Measurements from ENCODE around the gene TCEA3. TPM values are rescaled to one million over a fixed set of nuclear protein-coding genes. Genes with fewer than 3 reads are reported as not detected.

Gene TCEA3
- not detected in 2 replicates for total RNA-seq (2014; rRNA removed; shearing (Covaris generic); ENCODE audit: low replicate concordance)

DNA sequence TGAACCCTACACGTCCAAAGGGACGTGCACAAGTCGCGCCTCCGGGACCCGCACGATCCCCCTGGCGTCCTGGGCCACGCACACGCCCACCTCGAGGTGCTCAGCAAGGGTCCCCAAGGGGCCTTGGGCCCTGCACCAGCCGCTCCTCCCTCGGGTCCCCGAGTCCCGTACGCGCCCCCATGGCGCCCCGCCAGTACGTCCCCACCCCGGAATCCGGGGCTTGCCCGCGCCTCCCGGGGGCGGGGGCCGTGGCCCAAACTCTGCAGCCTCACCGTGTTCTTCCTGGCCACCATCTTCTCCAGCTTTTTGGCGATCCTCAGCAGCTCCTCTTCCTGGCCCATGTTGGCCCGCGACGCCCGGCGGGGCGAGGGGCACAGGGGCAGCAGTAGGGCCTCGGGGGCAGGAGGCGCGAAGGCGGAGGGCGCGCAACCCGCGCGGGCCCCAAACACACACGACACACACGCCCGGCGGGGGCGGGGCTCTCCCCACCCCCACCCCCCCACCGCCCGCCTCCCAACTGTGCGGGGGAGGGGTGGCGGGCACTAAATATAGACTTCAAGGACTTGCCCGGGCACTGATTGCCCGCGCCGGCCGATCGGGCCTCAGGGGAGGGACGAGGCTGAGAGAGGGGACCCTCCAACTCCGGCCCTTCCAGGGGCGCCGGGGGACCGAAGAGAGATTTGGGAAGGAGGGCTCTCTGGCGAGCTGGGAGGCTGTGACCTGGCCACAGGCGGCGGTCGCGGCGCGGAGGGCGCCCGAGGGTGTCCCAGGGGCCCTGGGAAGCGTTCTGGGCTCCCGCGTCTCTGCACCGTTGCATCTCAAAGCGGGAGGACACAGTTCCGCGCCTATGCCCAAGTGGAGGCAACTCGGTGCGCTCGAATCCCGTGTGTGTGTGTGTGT is at the start of gene TCEA3:
Gene TCEA3 (minus strand): TSS at position 456 of the 900 bp plus-strand sequence. CDS start 115 bp downstream, at position 341.
- DNase-seq = no peak
- no peaks in the 10 kb centered on the region for H3K9me3 ChIP-seq
- H3K27me3 ChIP-seq = no peaks in the 10 kb centered on the region
- no peak within 1 kb of the TSS for H3K4me3 ChIP-seq
- H3K36me3 ChIP-seq = no peaks in the 10 kb centered on the region

DNA sequence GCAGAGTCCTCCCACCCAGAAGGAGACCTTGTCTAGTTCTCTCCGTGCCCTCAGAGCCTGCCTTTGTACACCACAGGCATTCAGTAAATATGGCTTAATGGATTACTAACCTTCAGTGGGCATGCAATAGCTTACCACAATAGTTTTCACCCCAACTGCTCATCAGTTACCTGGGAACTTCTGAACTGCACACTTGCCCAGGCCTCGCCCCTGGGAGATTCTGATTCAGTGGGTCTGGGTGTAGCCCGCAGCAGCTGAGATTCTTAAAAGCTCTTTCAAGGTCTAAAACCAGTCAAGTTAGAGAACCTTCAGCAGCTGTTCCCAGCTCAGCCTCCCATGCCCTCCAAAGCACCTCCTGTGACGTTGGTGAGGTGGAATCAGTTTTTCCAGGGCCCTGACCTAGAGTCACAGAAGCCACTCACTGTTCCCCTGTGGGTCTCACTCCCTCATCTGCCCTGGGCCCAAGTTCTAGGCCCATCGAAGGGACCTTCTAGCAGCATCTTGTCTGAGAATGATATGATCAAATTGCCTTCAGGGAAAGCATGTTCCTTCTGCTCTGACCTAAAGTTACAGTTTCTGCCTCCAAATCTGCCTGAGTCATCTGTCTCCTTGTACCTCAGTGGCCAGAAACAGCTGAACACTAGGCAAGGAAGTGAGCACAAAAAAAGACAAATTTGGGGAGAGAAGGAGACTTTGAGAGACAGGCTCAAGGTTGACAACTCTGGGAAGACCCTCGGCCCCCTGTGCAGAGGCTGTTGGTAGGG is 48.7 kb upstream of the TCEA3 start:
- Histone ChIP-seq H3K9me3 (no peaks in the 10 kb centered on the region), H3K36me3 (no peaks in the 10 kb centered on the region), H3K27me3 (no peaks in the 10 kb centered on the region), H3K4me3 (no peak overlapping the region)
- no peak for DNase-seq

DNA sequence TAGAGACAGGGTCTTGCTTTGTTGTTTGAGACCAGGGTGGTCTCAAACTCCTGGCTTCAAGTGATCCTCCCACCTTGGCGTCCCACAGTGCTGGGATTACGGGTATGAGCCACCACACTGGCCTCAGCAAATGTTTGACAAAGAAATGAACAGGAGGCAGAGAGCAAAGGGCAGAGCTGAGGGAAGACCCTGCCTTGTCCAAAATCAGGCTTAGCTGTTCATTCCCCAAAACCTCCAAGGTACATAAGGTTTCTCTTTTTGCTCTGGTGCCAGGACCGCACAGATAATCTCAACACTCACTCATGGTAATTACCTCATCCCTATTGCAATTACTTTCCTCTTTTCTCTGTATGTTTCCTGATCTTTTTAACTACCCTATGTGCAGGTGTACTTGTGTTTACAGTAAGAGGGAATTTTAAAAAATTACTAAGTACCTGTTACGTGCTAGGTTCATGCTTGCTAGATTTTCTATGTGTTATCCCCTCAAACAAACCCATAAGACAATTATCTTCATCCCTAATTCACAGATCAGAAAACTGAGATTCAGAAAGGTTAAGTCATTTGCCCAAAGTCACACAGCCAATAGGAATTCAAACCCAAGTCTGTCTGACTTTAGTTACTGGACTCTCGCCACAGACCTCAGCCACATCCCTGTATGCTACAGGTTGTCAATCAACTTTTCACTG is 47.9 kb upstream of the TCEA3 start:
- DNase-seq = no peak
- Histone ChIP-seq H3K4me3 (no peak overlapping the region), H3K27me3 (no peaks in the 10 kb centered on the region), H3K36me3 (no peaks in the 10 kb centered on the region), H3K9me3 (no peaks in the 10 kb centered on the region)

DNA sequence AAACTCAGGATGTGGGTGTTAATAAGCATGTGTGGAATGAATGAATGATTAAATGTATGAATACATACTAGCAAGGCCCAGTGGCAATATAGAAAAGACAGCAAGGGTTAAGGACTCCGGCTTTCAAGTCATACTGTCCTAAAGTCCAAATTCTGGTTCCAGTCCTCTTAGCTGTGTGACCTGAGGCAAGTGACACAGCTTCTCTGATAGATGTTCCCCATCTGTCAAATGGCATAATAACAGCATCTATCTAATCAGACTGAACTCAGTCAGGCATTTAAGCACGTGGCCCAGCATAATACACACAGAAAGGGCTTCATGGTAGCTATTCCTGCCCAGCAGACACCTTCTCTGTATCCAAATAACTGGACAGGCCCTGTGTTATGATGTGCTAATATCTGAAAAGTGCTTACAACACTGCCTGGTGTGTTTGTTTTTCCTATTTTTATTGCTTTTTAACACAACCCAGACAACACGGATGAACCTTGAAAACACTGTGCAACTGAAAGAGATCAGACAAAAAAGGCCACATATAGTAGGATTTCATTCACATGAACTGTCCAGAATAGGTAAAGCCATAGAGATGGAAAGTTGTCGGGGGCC is 47.0 kb upstream of the TCEA3 start:
- H3K4me3 ChIP-seq = no peak overlapping the region
- H3K27me3 ChIP-seq = no peaks in the 10 kb centered on the region
- DNase-seq = no peak
- no peaks in the 10 kb centered on the region for H3K9me3 ChIP-seq
- no peaks in the 10 kb centered on the region for H3K36me3 ChIP-seq

DNA sequence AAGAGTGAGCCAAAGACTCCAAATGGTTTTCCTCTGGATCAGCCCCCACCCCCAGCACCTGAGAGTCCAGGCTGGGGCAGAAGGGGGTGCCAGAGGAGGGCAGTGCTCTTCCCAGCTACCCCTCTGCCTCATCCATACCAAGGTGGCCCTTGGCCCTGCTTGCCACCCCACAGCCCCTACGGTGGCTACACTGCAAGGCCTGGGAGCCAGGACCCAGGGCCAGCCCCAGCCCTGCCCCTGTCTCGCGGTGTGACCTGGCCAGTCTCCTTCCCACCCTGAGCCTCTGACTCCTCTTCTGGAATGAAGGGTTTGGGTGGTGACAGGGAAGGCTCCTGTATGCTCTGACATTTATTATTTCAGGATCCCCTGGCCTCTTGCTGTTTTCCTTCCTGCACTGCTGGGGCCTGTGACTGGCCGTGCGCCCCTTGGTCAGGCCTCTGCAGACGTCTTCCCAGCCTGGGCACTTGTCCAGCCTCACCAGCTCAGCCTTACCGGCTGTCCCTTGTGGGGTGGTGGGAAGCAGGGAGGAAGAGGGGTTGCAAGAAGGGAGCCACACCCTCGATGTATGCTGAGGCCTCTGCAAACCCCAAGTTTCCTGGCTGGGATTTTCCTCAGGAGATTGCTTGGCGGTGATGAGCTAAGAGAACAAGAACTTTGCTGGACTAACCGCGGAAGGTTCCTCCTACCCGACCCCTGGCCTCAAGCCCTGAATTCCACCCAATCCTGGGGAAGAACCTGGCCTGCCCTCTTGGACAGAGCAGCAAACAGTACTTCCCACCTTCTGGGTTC is 45.9 kb upstream of the TCEA3 start:
- no peaks in the 10 kb centered on the region for H3K36me3 ChIP-seq
- no peaks in the 10 kb centered on the region for H3K9me3 ChIP-seq
- H3K27me3 ChIP-seq = no peaks in the 10 kb centered on the region
- DNase-seq = peak; percentile 37
- H3K4me3 ChIP-seq = no peak overlapping the region

DNA sequence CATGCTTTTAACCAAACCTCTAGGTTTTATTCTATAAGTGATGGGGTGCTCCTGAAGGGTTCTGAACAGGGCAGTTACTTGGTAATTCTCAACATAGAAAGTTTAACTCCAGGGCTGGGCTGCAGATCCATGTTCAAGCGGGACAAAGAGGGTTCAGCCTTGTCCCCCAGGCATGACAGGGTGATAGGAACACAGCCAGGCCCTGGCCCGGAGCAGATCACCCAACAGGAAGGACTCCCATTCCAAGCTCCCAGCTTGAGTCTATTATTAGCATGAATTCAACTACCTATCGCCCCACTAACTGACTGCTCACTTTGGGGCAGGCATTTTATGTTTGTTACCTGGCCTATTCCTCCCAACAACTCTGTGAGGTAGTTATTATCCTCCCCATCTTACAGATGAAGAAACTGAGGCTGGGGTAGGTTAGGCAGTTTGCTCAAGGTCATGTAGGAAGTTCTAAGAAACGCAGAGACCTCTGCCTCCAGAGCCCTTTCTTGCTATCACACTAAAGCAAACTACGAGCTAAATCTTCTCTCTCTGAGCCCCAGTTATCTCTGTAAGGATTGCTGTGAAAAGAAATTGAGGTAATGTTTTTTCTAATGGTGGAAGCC is 44.9 kb upstream of the TCEA3 start:
- Histone ChIP-seq H3K4me3 (no peak overlapping the region), H3K27me3 (no peaks in the 10 kb centered on the region), H3K36me3 (no peaks in the 10 kb centered on the region), H3K9me3 (no peaks in the 10 kb centered on the region)
- no peak for DNase-seq

DNA sequence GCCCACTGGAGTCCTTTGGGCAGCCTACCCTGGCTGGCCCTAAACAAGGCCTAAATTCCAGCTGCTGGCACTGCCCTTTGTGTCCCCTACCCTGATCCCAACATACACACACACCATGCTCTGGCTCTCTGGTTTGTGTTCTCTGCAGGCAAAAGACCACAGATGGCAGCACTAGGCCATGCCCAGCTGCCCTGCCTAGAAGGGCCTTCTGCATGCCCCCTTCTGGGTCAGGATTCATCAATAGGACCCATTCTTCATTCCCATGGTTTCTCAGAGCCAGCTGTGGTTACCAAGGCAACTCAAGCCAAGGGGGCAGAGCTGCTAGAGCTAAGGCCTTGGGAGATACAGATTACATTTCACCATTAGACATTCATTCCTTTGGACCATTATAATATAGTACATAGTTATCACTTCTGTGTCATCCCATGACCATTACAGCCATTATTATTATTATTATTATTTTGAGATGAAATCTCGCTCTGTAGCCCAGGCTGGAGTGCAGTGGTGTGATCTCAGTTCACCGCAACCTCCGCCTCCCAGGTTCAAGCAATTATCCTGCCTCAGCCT is 42.0 kb upstream of the TCEA3 start:
- Histone ChIP-seq H3K9me3 (no peaks in the 10 kb centered on the region), H3K36me3 (no peaks in the 10 kb centered on the region), H3K4me3 (no peak overlapping the region), H3K27me3 (no peaks in the 10 kb centered on the region)
- no peak for DNase-seq

DNA sequence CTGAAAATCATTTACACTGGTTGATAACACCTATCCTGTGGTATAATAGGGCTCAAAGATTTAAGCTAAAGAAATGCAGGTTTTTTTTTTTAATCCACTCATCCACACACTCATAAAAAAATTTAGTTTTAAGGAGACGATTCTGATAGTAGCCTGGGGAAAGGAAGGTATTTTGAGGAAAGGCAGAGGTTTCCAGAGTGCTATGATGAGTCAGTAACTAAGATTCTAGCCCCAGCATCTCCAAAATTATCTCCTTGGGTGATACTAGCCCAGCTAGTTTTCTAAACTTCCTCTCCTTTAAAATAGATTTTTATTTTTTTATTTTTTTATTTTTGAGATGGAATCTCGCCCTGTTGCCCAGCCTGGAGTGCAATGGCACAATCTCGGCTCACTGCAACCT is 38.7 kb upstream of the TCEA3 start:
- DNase-seq = no peak
- no peaks in the 10 kb centered on the region for H3K36me3 ChIP-seq
- no peak overlapping the region for H3K4me3 ChIP-seq
- no peaks in the 10 kb centered on the region for H3K27me3 ChIP-seq
- H3K9me3 ChIP-seq = no peaks in the 10 kb centered on the region

DNA sequence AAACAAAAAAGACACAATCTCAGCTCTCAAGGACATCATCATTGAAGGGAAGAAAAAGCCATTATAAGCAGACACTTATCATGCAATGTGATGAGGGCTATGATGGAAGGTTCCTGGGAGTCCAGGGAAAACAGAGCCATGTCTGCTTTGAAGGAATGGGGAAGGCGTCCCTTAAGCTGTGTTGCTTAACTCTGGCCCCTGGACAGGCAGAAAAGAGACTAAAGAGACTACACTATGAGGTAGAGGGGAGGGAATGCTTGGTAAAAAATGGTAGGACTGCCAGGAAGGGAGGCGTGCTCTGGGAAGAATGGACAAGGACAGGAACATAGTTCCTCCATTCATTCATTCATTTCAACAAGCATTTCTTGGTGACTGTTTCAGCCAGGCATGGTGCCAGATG is 38.2 kb upstream of the TCEA3 start:
- no peaks in the 10 kb centered on the region for H3K36me3 ChIP-seq
- no peaks in the 10 kb centered on the region for H3K27me3 ChIP-seq
- no peak for DNase-seq
- no peaks in the 10 kb centered on the region for H3K9me3 ChIP-seq
- H3K4me3 ChIP-seq = no peak overlapping the region

DNA sequence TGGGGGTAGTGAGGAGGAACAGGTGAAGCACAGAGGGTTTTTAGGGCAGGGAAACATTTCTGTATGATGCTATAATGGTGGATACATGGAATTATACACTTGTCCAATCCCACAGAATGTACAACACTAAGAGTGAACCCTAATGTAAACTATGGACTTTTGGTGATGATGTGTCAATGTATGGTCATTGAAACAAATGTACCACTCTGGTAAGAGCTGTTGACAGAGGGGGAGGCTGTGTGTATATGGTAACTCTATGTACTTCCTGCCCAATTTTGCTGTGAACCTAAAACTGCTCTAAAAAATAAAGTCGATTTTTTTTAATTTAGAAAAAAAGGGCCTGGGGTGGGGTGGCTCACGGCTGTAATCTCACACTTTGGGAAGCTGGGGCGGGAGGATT is 36.5 kb upstream of the TCEA3 start:
- H3K27me3 ChIP-seq = no peaks in the 10 kb centered on the region
- no peaks in the 10 kb centered on the region for H3K36me3 ChIP-seq
- no peak overlapping the region for H3K4me3 ChIP-seq
- H3K9me3 ChIP-seq = no peaks in the 10 kb centered on the region
- DNase-seq = no peak

DNA sequence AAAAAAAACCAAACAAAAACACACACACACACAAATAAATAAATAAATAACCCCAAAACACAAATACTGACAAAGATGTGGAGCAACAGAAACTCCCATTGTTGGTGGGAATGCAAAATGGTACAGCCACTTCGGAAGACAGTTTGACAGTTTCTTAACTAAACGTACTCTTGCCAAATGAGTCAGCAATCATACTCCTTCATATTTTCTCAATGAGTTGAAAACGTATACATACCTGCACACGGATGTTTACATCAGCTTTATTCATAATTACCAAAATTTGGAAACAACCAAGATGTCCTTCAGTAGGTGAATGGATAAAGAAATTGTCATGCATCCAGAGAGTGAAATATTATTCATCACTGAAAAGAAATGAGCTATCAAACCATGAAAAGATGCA is 36.0 kb upstream of the TCEA3 start:
- Histone ChIP-seq H3K9me3 (no peaks in the 10 kb centered on the region), H3K36me3 (no peaks in the 10 kb centered on the region), H3K27me3 (no peaks in the 10 kb centered on the region), H3K4me3 (no peak overlapping the region)
- DNase-seq = no peak

DNA sequence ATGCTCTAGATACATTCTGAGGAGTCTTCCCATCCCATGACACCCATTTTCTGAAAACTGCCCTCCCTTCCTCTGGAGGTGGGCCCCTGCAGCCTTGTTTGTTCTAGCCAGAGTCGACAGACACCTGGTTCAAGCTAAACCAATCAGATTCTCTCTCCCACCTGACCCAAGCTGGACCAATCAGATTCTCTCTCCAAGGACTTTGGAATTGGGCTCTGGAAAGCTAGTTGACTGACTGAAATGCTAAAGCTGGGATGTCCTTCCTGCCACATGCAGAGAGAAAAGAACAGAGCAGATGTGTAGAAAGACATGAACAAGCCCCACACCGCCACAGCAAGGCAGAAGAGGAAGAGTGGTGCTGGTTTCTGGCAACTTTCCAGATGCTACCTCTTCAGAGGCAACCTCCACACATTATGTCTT is 34.8 kb upstream of the TCEA3 start:
- no peaks in the 10 kb centered on the region for H3K9me3 ChIP-seq
- no peaks in the 10 kb centered on the region for H3K36me3 ChIP-seq
- no peaks in the 10 kb centered on the region for H3K27me3 ChIP-seq
- no peak overlapping the region for H3K4me3 ChIP-seq
- DNase-seq = no peak

DNA sequence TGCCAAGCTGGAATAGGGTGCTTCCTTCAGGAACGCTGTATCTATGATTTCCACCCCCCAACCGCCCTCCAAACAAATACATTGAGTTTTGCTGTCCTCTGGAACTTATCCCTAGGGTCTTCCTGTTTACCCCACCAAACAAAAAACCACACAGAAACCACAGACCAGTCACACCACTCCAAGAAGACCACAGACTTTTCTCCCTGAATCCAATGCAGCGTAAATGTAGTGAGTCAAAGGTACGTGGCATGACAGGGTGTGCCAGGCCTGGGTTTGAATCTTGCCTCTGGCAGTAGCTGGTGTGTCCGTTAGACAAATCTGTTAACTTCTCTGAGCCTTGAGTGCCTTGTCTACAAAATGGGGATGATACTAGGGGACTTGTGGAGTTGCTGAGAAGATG is 31.7 kb upstream of the TCEA3 start:
- H3K4me3 ChIP-seq = no peak overlapping the region
- H3K27me3 ChIP-seq = no peaks in the 10 kb centered on the region
- DNase-seq = peak; percentile 76
- no peaks in the 10 kb centered on the region for H3K9me3 ChIP-seq
- H3K36me3 ChIP-seq = no peaks in the 10 kb centered on the region

DNA sequence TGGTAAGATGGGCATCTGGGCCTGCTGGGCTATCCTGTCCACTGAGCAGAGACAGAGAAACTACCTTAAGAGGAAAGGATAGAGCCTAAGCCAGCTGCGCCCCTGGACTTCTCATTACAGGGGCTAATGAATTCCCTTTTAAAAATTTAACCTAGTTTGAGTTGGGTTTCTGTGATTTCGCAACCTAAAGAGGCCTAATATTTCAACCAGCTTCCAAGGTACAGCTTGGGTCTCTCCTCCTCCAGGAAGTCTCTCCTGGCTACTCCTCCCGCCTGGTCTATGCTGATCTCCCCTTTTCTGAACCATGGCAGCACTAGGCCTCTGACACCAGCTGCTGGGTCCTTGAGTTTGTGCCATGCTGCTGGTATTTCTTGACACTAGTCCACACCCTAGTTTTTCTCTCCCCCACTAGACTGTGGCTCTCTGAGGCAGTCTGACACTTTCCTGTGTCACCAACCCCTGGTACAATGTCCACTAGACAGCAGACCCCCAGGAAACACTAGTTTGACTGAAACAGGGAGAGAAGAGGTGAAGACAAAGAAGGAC is 29.0 kb upstream of the TCEA3 start:
- H3K9me3 ChIP-seq = no peaks in the 10 kb centered on the region
- H3K36me3 ChIP-seq = no peaks in the 10 kb centered on the region
- no peak overlapping the region for H3K4me3 ChIP-seq
- no peak for DNase-seq
- no peaks in the 10 kb centered on the region for H3K27me3 ChIP-seq

DNA sequence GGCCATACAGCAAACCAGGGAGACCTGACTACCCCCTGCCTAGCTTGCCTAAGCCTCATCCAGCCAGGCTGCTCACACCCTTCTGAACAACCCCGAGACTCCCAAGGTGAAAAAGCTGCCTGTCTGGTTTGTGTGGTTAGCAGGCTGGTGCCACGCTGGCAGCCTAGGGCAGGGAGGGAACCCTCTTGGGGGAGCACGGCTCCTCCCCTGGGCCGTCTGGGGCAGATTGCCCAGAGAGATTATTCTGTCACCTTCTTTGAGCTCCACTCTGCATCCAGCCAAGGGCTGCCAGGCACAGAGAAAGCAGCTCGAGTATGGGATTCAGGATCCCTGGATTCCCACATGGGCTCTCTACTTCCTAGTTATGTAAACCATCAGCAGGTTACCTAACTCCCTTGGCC is 27.5 kb upstream of the TCEA3 start:
- peak; percentile 27 for DNase-seq
- no peak overlapping the region for H3K4me3 ChIP-seq
- H3K9me3 ChIP-seq = no peaks in the 10 kb centered on the region
- H3K36me3 ChIP-seq = no peaks in the 10 kb centered on the region
- H3K27me3 ChIP-seq = no peaks in the 10 kb centered on the region

Data from MG63 (cell line).